ENCODE measurements around the gene BRWD1.

The BRWD1 gene

GRCh38 chr21:39251326-39251725 is 62.1 kb downstream of the BRWD1 start:
- no peak for ATAC-seq
- no peak for TF ChIP-seq SNAI2 (CRISPR knock-in tag; IDR thresholded peaks at IDR 0.05)

GRCh38 chr21:39238275-39238674 is 75.2 kb downstream of the BRWD1 start:
- TF ChIP-seq PPARA (CRISPR knock-in tag; IDR thresholded peaks at IDR 0.05; ENCODE audit: borderline replicate concordance) = no peak
- no peak for TF ChIP-seq CREB5 (CRISPR knock-in tag; IDR thresholded peaks at IDR 0.05; ENCODE audit: low read depth)
- TF ChIP-seq SNAI2 (CRISPR knock-in tag; IDR thresholded peaks at IDR 0.05) = no peak
- TF ChIP-seq CSRNP3 (CRISPR knock-in tag; IDR thresholded peaks at IDR 0.05) = no peak
- TF ChIP-seq ZFP30 (CRISPR knock-in tag; IDR thresholded peaks at IDR 0.05) = no peak
- TF ChIP-seq PATZ1 (CRISPR knock-in tag; IDR thresholded peaks at IDR 0.05; ENCODE audit: borderline replicate concordance) = no peak
- TF ChIP-seq TCF4 (CRISPR knock-in tag; IDR thresholded peaks at IDR 0.05; ENCODE audit: borderline replicate concordance) = no peak
- TF ChIP-seq RARB (CRISPR knock-in tag; IDR thresholded peaks at IDR 0.05) = no peak
- TF ChIP-seq ZC3H10 (CRISPR knock-in tag; IDR thresholded peaks at IDR 0.05) = no peak
- no peak for ATAC-seq

GRCh38 chr21:39232861-39233291 is 80.6 kb downstream of the BRWD1 start:
- no peak for TF ChIP-seq CREB5 (CRISPR knock-in tag; IDR thresholded peaks at IDR 0.05; ENCODE audit: low read depth)
- no peak for TF ChIP-seq ZC3H10 (CRISPR knock-in tag; IDR thresholded peaks at IDR 0.05)
- no peak for TF ChIP-seq PPARA (CRISPR knock-in tag; IDR thresholded peaks at IDR 0.05; ENCODE audit: borderline replicate concordance)
- ATAC-seq = no peak

GRCh38 chr21:39224930-39225329 is 88.5 kb downstream of the BRWD1 start:
- no peak for ATAC-seq
- no peak for TF ChIP-seq ISL1 (CRISPR knock-in tag; IDR thresholded peaks at IDR 0.05)
- no peak for TF ChIP-seq PPARA (CRISPR knock-in tag; IDR thresholded peaks at IDR 0.05; ENCODE audit: borderline replicate concordance)
- TF ChIP-seq CSRNP3 (CRISPR knock-in tag; IDR thresholded peaks at IDR 0.05) = no peak
- TF ChIP-seq ZNF8 (CRISPR knock-in tag; IDR thresholded peaks at IDR 0.05) = no peak
- no peak for TF ChIP-seq BACH2 (CRISPR knock-in tag; IDR thresholded peaks at IDR 0.05; ENCODE audit: borderline replicate concordance)
- TF ChIP-seq TCF4 (CRISPR knock-in tag; IDR thresholded peaks at IDR 0.05; ENCODE audit: borderline replicate concordance) = no peak
- TF ChIP-seq GLIS3 (CRISPR knock-in tag; IDR thresholded peaks at IDR 0.05) = no peak
- TF ChIP-seq ESRRG (CRISPR knock-in tag; IDR thresholded peaks at IDR 0.05) = no peak
- TF ChIP-seq ZNF70 (CRISPR knock-in tag; IDR thresholded peaks at IDR 0.05) = no peak
- no peak for TF ChIP-seq TOX (CRISPR knock-in tag; IDR thresholded peaks at IDR 0.05; ENCODE audit: borderline replicate concordance)
- TF ChIP-seq OSR1 (CRISPR knock-in tag; IDR thresholded peaks at IDR 0.05) = no peak
- no peak for TF ChIP-seq PATZ1 (CRISPR knock-in tag; IDR thresholded peaks at IDR 0.05; ENCODE audit: borderline replicate concordance)
- no peak for TF ChIP-seq ZFP3 (CRISPR knock-in tag; IDR thresholded peaks at IDR 0.05)
- TF ChIP-seq CSDC2 (CRISPR knock-in tag; IDR thresholded peaks at IDR 0.05) = no peak
- no peak for TF ChIP-seq SNAI2 (CRISPR knock-in tag; IDR thresholded peaks at IDR 0.05)
- no peak for TF ChIP-seq RARB (CRISPR knock-in tag; IDR thresholded peaks at IDR 0.05)
- TF ChIP-seq ZC3H10 (CRISPR knock-in tag; IDR thresholded peaks at IDR 0.05) = no peak

Data from SK-N-SH treated with all-trans-retinoic acid at 6 μM for 48 hours (cell line).